WTC11 (cell line): Measurements from ENCODE around the gene ARL5B. TPM values are rescaled to one million over a fixed set of nuclear protein-coding genes. Genes with fewer than 3 reads are reported as not detected.

ENCODE experiments used
- ATAC-seq: fragments of 200-7000 bp; cut with Tn5 transposase; 2 replicates; pipeline ENCODE4 v1.10.0; 2021; ENCODE audit warnings: mild to moderate bottlenecking, moderate library complexity
- CTCF ChIA-PET: fragments of 300-600 bp; sonication (Branson Sonifier 250); formaldehyde crosslinking; loops from one replicate; lab custom pipeline; 2021; ENCODE audit warnings: antibody characterized with exemption; lab: Charles Lee
- POLR2A ChIA-PET: fragments of 350-600 bp; sonication (Branson Sonifier 250); formaldehyde crosslinking; loops from one replicate; lab custom pipeline; 2021; ENCODE audit warnings: antibody characterized with exemption; lab: Charles Lee
- DNase-seq: peaks from one replicate; pipeline ENCODE4 v3.0.0; 2021; ENCODE audit warnings: low spot score
- H3K27ac Mint-ChIP-seq: 2 replicates; pipeline ENCODE4 v1.8.0; 2021; ENCODE audit warnings: mixed read lengths
- H3K27me3 Mint-ChIP-seq: 2 replicates; pipeline ENCODE4 v1.8.0; 2021; ENCODE audit warnings: low read depth, mild to moderate bottlenecking, moderate library complexity, mixed read lengths
- H3K36me3 Mint-ChIP-seq: 2 replicates; pipeline ENCODE4 v1.8.0; 2021; ENCODE audit warnings: mixed read lengths
- H3K4me1 Mint-ChIP-seq: 2 replicates; pipeline ENCODE4 v1.8.0; 2022; ENCODE audit warnings: mixed read lengths
- H3K4me3 Mint-ChIP-seq: 2 replicates; pipeline ENCODE4 v1.8.0; 2021; ENCODE audit warnings: mild to moderate bottlenecking, moderate library complexity, mixed read lengths
- H3K9me3 Mint-ChIP-seq: 2 replicates; pipeline ENCODE4 v1.8.0; 2021; ENCODE audit warnings: mixed read lengths
- CBFB ChIP-seq: sonication (generic); formaldehyde crosslinking; IDR thresholded peaks from 2 replicates; pipeline ENCODE4 v1.8.1; 2022; ENCODE audit warnings: mild to moderate bottlenecking, low read depth, missing genetic modification reagents
- CREB1 ChIP-seq: sonication (generic); formaldehyde crosslinking; IDR thresholded peaks from 2 replicates; pipeline ENCODE4 v1.8.0; 2023; ENCODE audit warnings: mild to moderate bottlenecking, missing genetic modification reagents
- ELF4 ChIP-seq: sonication (generic); formaldehyde crosslinking; IDR thresholded peaks from 2 replicates; pipeline ENCODE4 v1.8.1; 2022; ENCODE audit warnings: low read depth, mild to moderate bottlenecking, moderate library complexity, missing genetic modification reagents
- FOXP1 ChIP-seq: sonication (generic); formaldehyde crosslinking; IDR thresholded peaks from 2 replicates; pipeline ENCODE4 v1.8.0; 2022; ENCODE audit warnings: missing genetic modification reagents, mild to moderate bottlenecking, moderate library complexity, borderline replicate concordance
- HMGA2 ChIP-seq: fragments of 250-450 bp; sonication (Bioruptor Pico); IDR thresholded peaks from 2 replicates; pipeline ENCODE4 v1.4.0; 2021; ENCODE audit warnings: mild to moderate bottlenecking, moderate library complexity
- NR1H2 ChIP-seq: sonication (generic); formaldehyde crosslinking; IDR thresholded peaks from 2 replicates; pipeline ENCODE4 v1.9.0; 2021; ENCODE audit warnings: mild to moderate bottlenecking, moderate library complexity, missing genetic modification reagents
- NR2C2 ChIP-seq: sonication (generic); formaldehyde crosslinking; IDR thresholded peaks from 2 replicates; pipeline ENCODE4 v1.8.0; 2022; ENCODE audit warnings: mild to moderate bottlenecking, missing genetic modification reagents
- RELA ChIP-seq: sonication (generic); formaldehyde crosslinking; IDR thresholded peaks from 2 replicates; pipeline ENCODE4 v1.8.1; 2022; ENCODE audit warnings: missing genetic modification reagents, mild to moderate bottlenecking, borderline replicate concordance
- TEAD1 ChIP-seq: sonication (generic); formaldehyde crosslinking; IDR thresholded peaks from 2 replicates; pipeline ENCODE4 v1.8.0; 2022; ENCODE audit warnings: mild to moderate bottlenecking, missing genetic modification reagents
- ZBTB21 ChIP-seq: sonication (generic); formaldehyde crosslinking; IDR thresholded peaks from 2 replicates; pipeline ENCODE4 v1.8.1; 2023; ENCODE audit warnings: mild to moderate bottlenecking, missing genetic modification reagents, borderline replicate concordance
- ZNF121 ChIP-seq: sonication (generic); formaldehyde crosslinking; IDR thresholded peaks from 2 replicates; pipeline ENCODE4 v1.8.0; 2023; ENCODE audit warnings: missing genetic modification reagents
- ZNF232 ChIP-seq: sonication (generic); formaldehyde crosslinking; IDR thresholded peaks from 2 replicates; pipeline ENCODE4 v1.8.0; 2022; ENCODE audit warnings: mild to moderate bottlenecking, missing genetic modification reagents
- ZNF416 ChIP-seq: fragments of 250-450 bp; sonication (Bioruptor Pico); IDR thresholded peaks from 2 replicates; pipeline ENCODE4 v1.9.0; 2021; ENCODE audit warnings: mild to moderate bottlenecking, inconsistent platforms
- total RNA-seq: library from RNA; stranded (reverse); gene quantifications from 3 replicates; pipeline ENCODE4 v1.2.3, GENCODE V29; 2021
- TF ChIP-seq, protein P1 (sequence below): sonication (generic); formaldehyde crosslinking; IDR thresholded peaks from 2 replicates; pipeline ENCODE4 v1.8.1; 2022; ENCODE audit warnings: mild to moderate bottlenecking, missing genetic modification reagents, moderate library complexity, borderline replicate concordance
- TF ChIP-seq, protein P2 (sequence below): sonication (generic); formaldehyde crosslinking; IDR thresholded peaks from 2 replicates; pipeline ENCODE4 v1.8.0; 2022; ENCODE audit warnings: mild to moderate bottlenecking, missing genetic modification reagents
- TF ChIP-seq, protein P3 (sequence below): sonication (generic); formaldehyde crosslinking; IDR thresholded peaks from 2 replicates; pipeline ENCODE4 v1.8.1; 2023; ENCODE audit warnings: mild to moderate bottlenecking, missing genetic modification reagents
- TF ChIP-seq, protein P4 (sequence below): sonication (generic); formaldehyde crosslinking; IDR thresholded peaks from 2 replicates; pipeline ENCODE4 v1.8.1; 2022; ENCODE audit warnings: low read depth, mild to moderate bottlenecking, moderate library complexity, missing genetic modification reagents, borderline replicate concordance
- TF ChIP-seq, protein P5 (sequence below): fragments of 250-450 bp; sonication (Bioruptor Pico); IDR thresholded peaks from 2 replicates; pipeline ENCODE4 v1.9.0; 2021; ENCODE audit warnings: mild to moderate bottlenecking

ARL5B gene
- total RNA-seq, 1 experiment from 2014 or later, result 44.1 TPM

DNA sequence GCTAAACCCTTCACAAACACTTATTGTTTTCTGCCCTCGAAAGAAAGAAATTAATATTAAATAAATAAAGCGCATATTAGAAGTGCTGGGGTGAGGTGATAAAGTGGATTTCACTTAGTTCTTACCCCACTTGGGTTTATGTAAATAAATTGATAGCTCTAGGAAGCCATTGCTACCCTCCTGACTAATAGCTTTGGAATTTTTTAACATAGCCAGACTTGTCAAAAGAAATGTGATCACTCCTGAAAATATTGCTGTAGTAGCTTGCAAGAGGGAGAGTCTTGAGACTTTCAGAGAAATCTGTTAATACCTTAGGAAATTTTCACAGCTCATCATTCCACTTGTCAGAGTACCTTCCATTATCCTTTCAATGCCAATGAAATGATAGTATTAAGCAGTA, 7.6 kb downstream of the ARL5B start:
- Mint-ChIP-seq H3K27me3 (no peaks in the 10 kb centered on the region), H3K36me3 (peaks cover 35% of the 10 kb centered on the region), H3K27ac (peak overlapping the region; percentile 60), H3K9me3 (peaks cover 3% of the 10 kb centered on the region; the same call in 1 of the 2 replicates)
- TF ChIP-seq, protein P1, sequence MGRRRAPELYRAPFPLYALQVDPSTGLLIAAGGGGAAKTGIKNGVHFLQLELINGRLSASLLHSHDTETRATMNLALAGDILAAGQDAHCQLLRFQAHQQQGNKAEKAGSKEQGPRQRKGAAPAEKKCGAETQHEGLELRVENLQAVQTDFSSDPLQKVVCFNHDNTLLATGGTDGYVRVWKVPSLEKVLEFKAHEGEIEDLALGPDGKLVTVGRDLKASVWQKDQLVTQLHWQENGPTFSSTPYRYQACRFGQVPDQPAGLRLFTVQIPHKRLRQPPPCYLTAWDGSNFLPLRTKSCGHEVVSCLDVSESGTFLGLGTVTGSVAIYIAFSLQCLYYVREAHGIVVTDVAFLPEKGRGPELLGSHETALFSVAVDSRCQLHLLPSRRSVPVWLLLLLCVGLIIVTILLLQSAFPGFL (CRISPR knock-in tag), result no peak
- TF ChIP-seq ZNF232 (CRISPR knock-in tag), result no peak
- TF ChIP-seq NR2C2, result no peak
- TF ChIP-seq, protein P2, sequence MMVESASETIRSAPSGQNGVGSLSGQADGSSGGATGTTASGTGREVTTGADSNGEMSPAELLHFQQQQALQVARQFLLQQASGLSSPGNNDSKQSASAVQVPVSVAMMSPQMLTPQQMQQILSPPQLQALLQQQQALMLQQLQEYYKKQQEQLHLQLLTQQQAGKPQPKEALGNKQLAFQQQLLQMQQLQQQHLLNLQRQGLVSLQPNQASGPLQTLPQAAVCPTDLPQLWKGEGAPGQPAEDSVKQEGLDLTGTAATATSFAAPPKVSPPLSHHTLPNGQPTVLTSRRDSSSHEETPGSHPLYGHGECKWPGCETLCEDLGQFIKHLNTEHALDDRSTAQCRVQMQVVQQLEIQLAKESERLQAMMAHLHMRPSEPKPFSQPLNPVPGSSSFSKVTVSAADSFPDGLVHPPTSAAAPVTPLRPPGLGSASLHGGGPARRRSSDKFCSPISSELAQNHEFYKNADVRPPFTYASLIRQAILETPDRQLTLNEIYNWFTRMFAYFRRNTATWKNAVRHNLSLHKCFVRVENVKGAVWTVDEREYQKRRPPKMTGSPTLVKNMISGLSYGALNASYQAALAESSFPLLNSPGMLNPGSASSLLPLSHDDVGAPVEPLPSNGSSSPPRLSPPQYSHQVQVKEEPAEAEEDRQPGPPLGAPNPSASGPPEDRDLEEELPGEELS (CRISPR knock-in tag), result no peak
- TF ChIP-seq NR1H2 (CRISPR knock-in tag), result no peak
- no peak for TF ChIP-seq FOXP1
- TF ChIP-seq, protein P3, sequence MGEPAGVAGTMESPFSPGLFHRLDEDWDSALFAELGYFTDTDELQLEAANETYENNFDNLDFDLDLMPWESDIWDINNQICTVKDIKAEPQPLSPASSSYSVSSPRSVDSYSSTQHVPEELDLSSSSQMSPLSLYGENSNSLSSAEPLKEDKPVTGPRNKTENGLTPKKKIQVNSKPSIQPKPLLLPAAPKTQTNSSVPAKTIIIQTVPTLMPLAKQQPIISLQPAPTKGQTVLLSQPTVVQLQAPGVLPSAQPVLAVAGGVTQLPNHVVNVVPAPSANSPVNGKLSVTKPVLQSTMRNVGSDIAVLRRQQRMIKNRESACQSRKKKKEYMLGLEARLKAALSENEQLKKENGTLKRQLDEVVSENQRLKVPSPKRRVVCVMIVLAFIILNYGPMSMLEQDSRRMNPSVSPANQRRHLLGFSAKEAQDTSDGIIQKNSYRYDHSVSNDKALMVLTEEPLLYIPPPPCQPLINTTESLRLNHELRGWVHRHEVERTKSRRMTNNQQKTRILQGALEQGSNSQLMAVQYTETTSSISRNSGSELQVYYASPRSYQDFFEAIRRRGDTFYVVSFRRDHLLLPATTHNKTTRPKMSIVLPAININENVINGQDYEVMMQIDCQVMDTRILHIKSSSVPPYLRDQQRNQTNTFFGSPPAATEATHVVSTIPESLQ (CRISPR knock-in tag), result no peak
- TF ChIP-seq, all 79 proteins: peak for 0
- ATAC-seq (peak; percentile 38), DNase-seq (no peak)
- CTCF ChIA-PET, result no interaction called here
- H3K4me1 Mint-ChIP-seq, result peaks cover 45% of the 10 kb centered on the region
- POLR2A ChIA-PET, result interaction anchor here (0.5 kb wide), 1 partner anchor 8 kb away, joined by 3 read pairs; no protein-coding TSS in a partner anchor
- H3K4me3 Mint-ChIP-seq, result peak overlapping the region; percentile 26

DNA sequence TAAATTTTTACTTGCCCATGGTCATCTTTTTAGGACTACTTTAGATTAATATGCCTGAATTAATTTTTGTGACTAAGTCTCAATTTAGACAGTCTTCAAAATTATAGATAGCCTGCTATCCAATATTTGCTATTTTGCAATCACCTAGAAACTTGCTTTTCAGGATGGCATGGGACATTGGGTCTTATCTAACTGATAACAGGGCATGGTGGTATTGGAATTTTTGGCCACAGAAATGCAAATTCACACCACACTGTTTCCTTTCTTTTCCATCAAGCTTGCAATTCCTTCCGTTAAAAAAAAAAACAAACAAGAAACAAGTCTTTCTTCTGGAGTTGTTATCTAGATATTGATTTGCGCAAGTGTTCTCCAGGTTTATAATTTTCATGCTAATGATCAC, 8.8 kb downstream of the ARL5B start:
- Mint-ChIP-seq H3K9me3 (peaks cover 3% of the 10 kb centered on the region; the same call in 1 of the 2 replicates), H3K27me3 (no peaks in the 10 kb centered on the region), H3K27ac (peak overlapping the region; percentile 94), H3K4me1 (peaks cover 37% of the 10 kb centered on the region), H3K4me3 (peak overlapping the region; percentile 51), H3K36me3 (peaks cover 42% of the 10 kb centered on the region)
- ChIA-PET CTCF (no interaction called here), POLR2A (interaction anchor here (1.2 kb wide), 1 partner anchor 9 kb away, joined by 3 read pairs; no protein-coding TSS in a partner anchor)
- ATAC-seq (no peak; the same call in 1 of the 2 replicates), DNase-seq (no peak)
- TF ChIP-seq CBFB (CRISPR knock-in tag) (no peak), HMGA2 (CRISPR knock-in tag) (no peak), ZNF416 (CRISPR knock-in tag) (no peak), ELF4 (CRISPR knock-in tag) (no peak), CREB1 (no peak), RELA (CRISPR knock-in tag) (no peak), TEAD1 (no peak), ZBTB21 (no peak), ZNF121 (CRISPR knock-in tag) (no peak)
- TF ChIP-seq, protein P4, sequence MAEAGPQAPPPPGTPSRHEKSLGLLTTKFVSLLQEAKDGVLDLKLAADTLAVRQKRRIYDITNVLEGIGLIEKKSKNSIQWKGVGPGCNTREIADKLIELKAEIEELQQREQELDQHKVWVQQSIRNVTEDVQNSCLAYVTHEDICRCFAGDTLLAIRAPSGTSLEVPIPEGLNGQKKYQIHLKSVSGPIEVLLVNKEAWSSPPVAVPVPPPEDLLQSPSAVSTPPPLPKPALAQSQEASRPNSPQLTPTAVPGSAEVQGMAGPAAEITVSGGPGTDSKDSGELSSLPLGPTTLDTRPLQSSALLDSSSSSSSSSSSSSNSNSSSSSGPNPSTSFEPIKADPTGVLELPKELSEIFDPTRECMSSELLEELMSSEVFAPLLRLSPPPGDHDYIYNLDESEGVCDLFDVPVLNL, result no peak
- TF ChIP-seq, protein P5, sequence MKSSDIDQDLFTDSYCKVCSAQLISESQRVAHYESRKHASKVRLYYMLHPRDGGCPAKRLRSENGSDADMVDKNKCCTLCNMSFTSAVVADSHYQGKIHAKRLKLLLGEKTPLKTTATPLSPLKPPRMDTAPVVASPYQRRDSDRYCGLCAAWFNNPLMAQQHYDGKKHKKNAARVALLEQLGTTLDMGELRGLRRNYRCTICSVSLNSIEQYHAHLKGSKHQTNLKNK (CRISPR knock-in tag), result no peak
